ENCODE measurements around the gene MYL5.

DNA sequence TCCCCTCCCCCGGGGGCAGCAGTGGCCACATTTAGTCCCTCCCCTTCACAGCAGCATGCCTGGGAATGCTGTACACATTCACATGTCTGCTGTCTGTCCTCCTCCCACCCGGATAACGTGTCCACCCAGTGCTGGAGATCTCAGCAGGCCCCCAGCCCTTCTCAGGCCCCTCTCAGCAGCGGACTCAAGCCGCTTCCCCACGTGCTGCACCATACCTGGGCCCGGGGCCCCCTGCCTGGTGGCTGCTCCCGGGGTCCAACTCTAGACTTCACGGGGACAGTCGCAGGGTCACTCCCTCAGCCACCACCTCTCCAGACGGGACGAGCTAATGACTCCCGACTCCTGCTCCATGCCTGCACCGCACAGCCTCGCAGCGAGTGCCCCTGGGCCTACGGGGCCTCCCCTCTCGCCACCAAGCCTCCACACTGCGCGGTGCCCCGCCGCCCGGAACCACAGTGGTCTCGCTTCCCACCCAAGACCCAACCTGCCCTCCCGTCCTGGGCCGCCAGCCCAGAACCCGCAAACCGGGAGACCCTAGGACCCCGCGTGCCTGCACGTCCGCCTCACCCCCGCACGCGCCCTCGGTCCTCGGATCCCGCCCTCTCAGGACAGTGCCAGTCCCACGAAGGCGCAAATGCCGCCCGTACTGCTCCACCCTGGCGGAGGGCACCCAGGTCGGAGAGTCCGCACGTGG is 30.0 kb downstream of the MYL5 start:
- no peak for TF ChIP-seq POLR2A (IDR thresholded peaks at IDR 0.05; ENCODE audit: low read length)
- TF ChIP-seq GATA1 (IDR thresholded peaks at IDR 0.05; ENCODE audit: low read depth, low read length) = no peak

All from erythroblast (primary cell).